A673 (cell line): ENCODE data around the gene HAUS6.

Experiments used
- CTCF ChIP-seq: fragments of 300-800, 200-600 bp; sonication (generic); conservative IDR thresholded peaks from 2 replicates; pipeline ENCODE4 v1.5.1; 2017; ENCODE audit warnings: low read depth, mild to moderate bottlenecking, antibody characterized with exemption, low read length, moderate library complexity, mixed read lengths
- EZH2 ChIP-seq: fragments of 200-600 bp; sonication (generic); IDR thresholded peaks from 2 replicates; pipeline ENCODE4 v1.6.1; 2017; ENCODE audit warnings: borderline replicate concordance, low read depth, mild to moderate bottlenecking, mixed read lengths, antibody characterized with exemption, low read length; ENCODE audit not compliant: poor library complexity, severe bottlenecking

- peak; percentile 60 for TF ChIP-seq CTCF
- TF ChIP-seq EZH2, result no peak
Measured at GRCh38 chr9:19028835-19029451, 73.8 kb downstream of the HAUS6 start.
